Liver (tissue), 9 donors: Measurements from ENCODE around the gene ANKRD44. TPM values are rescaled to one million over a fixed set of nuclear protein-coding genes. Genes with fewer than 3 reads are reported as not detected.

ENCODE experiments used
- DNase-seq: peaks from one replicate; pipeline ENCODE4 v3.0.0-alpha.2; 2017; ENCODE audit warnings: low spot score
- H3K27ac ChIP-seq, 2 donors: one replicate each; pipeline ENCODE4 v1.7.0; 2013; ENCODE audit warnings: inconsistent platforms in 2 of 2, low read length in 2 of 2, control low read depth in 1 of 2, low read depth in 1 of 2, mild to moderate bottlenecking in 1 of 2
- H3K27me3 ChIP-seq, 4 donors: one replicate each; pipeline versions ENCODE4 v1.6.1 to v1.7.0; 2013; ENCODE audit warnings: low read length in 3 of 4, inconsistent platforms in 1 of 4, mild to moderate bottlenecking in 1 of 4, moderate library complexity in 1 of 4; ENCODE audit not compliant: control insufficient read depth in 4 of 4, insufficient read depth in 4 of 4
- H3K36me3 ChIP-seq, 4 donors: one replicate each; pipeline versions ENCODE4 v1.6.1 to v1.7.0; 2013; ENCODE audit warnings: low read length in 3 of 4, mild to moderate bottlenecking in 3 of 4, low read depth in 1 of 4, moderate library complexity in 1 of 4; ENCODE audit not compliant: control insufficient read depth in 4 of 4, insufficient read depth in 3 of 4
- H3K4me1 ChIP-seq, 4 donors: one replicate each; pipeline versions ENCODE4 v1.6.1 to v1.7.0; 2013; ENCODE audit warnings: low read length in 3 of 4, mild to moderate bottlenecking in 3 of 4, moderate library complexity in 1 of 4; ENCODE audit not compliant: control insufficient read depth in 4 of 4, insufficient read depth in 4 of 4
- H3K4me3 ChIP-seq, 3 donors: one replicate each; pipeline versions ENCODE4 v1.6.1 to v1.7.0; 2013; ENCODE audit warnings: low read length in 3 of 3, control low read depth in 1 of 3, low read depth in 1 of 3, mild to moderate bottlenecking in 1 of 3
- H3K9ac ChIP-seq, 2 donors: one replicate each; pipeline ENCODE4 v1.7.0; 2013; ENCODE audit warnings: low read length in 2 of 2, mild to moderate bottlenecking in 2 of 2, moderate library complexity in 2 of 2, control low read depth in 1 of 2, low read depth in 1 of 2
- H3K9me3 ChIP-seq, 4 donors: one replicate each; pipeline versions ENCODE4 v1.6.1 to v1.7.0; 2013; ENCODE audit warnings: low read length in 3 of 4; ENCODE audit not compliant: control insufficient read depth in 4 of 4
- EGR1 ChIP-seq, 2 donors: IDR thresholded peaks; 2 replicates each; pipeline ENCODE4 v1.6.1; 2016 to 2018; ENCODE audit warnings: antibody characterized with exemption in 2 of 2, low read depth in 2 of 2
- FOXA1 ChIP-seq: IDR thresholded peaks from 2 replicates; pipeline ENCODE4 v1.6.1; 2016; ENCODE audit warnings: antibody characterized with exemption
- FOXA2 ChIP-seq: IDR thresholded peaks from 2 replicates; pipeline ENCODE4 v1.6.1; 2016; ENCODE audit warnings: antibody characterized with exemption
- GABPA ChIP-seq, 2 donors: IDR thresholded peaks in 1 of 2; conservative IDR thresholded peaks in 1 of 2; 2 replicates each; pipeline ENCODE4 v1.6.1; 2016; ENCODE audit warnings: antibody characterized with exemption in 2 of 2, mild to moderate bottlenecking in 1 of 2, moderate library complexity in 1 of 2
- HNF4A ChIP-seq, 2 donors: conservative IDR thresholded peaks; 2 replicates each; pipeline ENCODE4 v1.6.1; 2016; ENCODE audit warnings: antibody characterized with exemption in 2 of 2, mild to moderate bottlenecking in 2 of 2
- HNF4G ChIP-seq: IDR thresholded peaks from 2 replicates; pipeline ENCODE4 v1.6.1; 2016; ENCODE audit warnings: antibody characterized with exemption
- JUND ChIP-seq, 2 donors: IDR thresholded peaks; 2 replicates each; pipeline ENCODE4 v1.6.1; 2016; ENCODE audit warnings: antibody characterized with exemption in 2 of 2
- NR2F2 ChIP-seq: IDR thresholded peaks from 2 replicates; pipeline ENCODE4 v1.6.1; 2016; ENCODE audit warnings: antibody characterized with exemption
- RAD21 ChIP-seq, 2 donors: IDR thresholded peaks; 2 replicates each; pipeline ENCODE4 v1.6.1; 2016; ENCODE audit warnings: antibody characterized with exemption in 2 of 2, mild to moderate bottlenecking in 2 of 2
- RXRA ChIP-seq, 2 donors: IDR thresholded peaks; 2 replicates each; pipeline ENCODE4 v1.6.1; 2017 to 2018; ENCODE audit warnings: antibody characterized with exemption in 2 of 2, mild to moderate bottlenecking in 1 of 2
- SP1 ChIP-seq: IDR thresholded peaks from 2 replicates; pipeline ENCODE4 v1.6.1; 2018; ENCODE audit warnings: antibody characterized with exemption, mild to moderate bottlenecking
- TAF1 ChIP-seq: conservative IDR thresholded peaks from 2 replicates; pipeline ENCODE4 v1.6.1; 2016; ENCODE audit warnings: antibody characterized with exemption, mild to moderate bottlenecking
- YY1 ChIP-seq: IDR thresholded peaks from 2 replicates; pipeline ENCODE4 v1.6.1; 2016; ENCODE audit warnings: antibody characterized with exemption, mild to moderate bottlenecking
- WGBS: extraction: QIAGEN DNeasy Blood & Tissue Kit; methylation state at CpG from one replicate; pipeline ENCODE4 v1.1.7; 2013; 5-methylcytosine and 5-hydroxymethylcytosine counted together
- polyA plus RNA-seq, 2 donors: library from polyadenylated mRNA; stranded (reverse) in 1 of 2; unstranded in 1 of 2; fragments of 200-250 nt in 1 of 2; fragments of >200 nt in 1 of 2; fragmentation: Nextera tagmentation in 1 of 2; extraction: Ambion mirVana in 1 of 2; gene quantifications; one replicate each; pipeline versions ENCODE4 v1.2.1 to v1.2.3, GENCODE V29; 2013 to 2015
- total RNA-seq, 2 donors: library from RNA; depleted of rRNA; stranded (reverse); fragments of >200 nt; gene quantifications; one replicate each; pipeline ENCODE4 v1.2.3, GENCODE V29; 2014
- TF ChIP-seq, protein P1 (sequence below): IDR thresholded peaks from 2 replicates; pipeline ENCODE4 v1.6.1; 2016; ENCODE audit warnings: antibody characterized with exemption
- TF ChIP-seq, protein P2 (sequence below): IDR thresholded peaks from 2 replicates; pipeline ENCODE4 v1.6.1; 2016; ENCODE audit warnings: antibody characterized with exemption, mild to moderate bottlenecking
- TF ChIP-seq, protein P3 (sequence below): IDR thresholded peaks from 2 replicates; pipeline ENCODE4 v1.6.1; 2016; ENCODE audit warnings: antibody characterized with exemption
- TF ChIP-seq, protein P4 (sequence below): fragments of 150-350 bp; IDR thresholded peaks from 2 replicates; pipeline ENCODE4 v1.5.1; 2017; ENCODE audit warnings: improper control_type of control experiment, low read depth, low read length; ENCODE audit not compliant: missing input control
- TF ChIP-seq, protein P5 (sequence below): IDR thresholded peaks from 2 replicates; pipeline ENCODE4 v1.6.1; 2016; ENCODE audit warnings: antibody characterized with exemption
- donor health status: healthy.
- donor health status: healthy.
- donor health status: healthy.
- donor health status: healthy.
- donor health status: healthy.

Gene ANKRD44
- total and polyA plus RNA-seq, 4 donors, result 3.8 to 18.2 (median 6.8) TPM

DNA sequence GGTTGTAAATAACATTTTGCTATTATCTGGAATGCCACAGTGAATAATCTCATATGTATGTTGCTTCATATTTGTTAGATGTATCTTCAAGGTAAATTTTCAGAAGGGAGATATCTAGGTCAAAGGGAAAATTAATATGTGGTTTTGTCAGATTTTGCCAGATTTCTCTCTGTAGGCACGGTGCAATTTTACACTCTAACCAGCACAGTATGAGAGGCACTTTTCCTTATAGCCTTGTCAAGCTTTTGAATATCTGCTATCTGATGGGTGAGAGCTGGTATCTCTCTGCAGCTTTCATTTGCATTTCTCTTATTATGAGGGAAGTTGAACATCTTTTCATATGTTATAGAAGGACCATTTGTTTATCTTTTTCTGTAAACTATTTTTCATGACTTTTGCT lies 208.3 kb downstream of the ANKRD44 start:
- 85% methylated on average over 1 of the region's 1 CpG for WGBS
- no peak for DNase-seq
- H3K27ac ChIP-seq, result no peak overlapping the region
- no peaks in the 10 kb centered on the region for H3K9me3 ChIP-seq
- TF ChIP-seq, protein P1, sequence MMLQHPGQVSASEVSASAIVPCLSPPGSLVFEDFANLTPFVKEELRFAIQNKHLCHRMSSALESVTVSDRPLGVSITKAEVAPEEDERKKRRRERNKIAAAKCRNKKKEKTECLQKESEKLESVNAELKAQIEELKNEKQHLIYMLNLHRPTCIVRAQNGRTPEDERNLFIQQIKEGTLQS, result no peak
- no peak for TF ChIP-seq FOXA1
- TF ChIP-seq NR2F2, result no peak
- no peak for TF ChIP-seq RAD21 (IDR thresholded peaks at IDR 0.05)
- no peak for TF ChIP-seq HNF4A (conservative IDR thresholded peaks at IDR 0.05)
- TF ChIP-seq, protein P2, sequence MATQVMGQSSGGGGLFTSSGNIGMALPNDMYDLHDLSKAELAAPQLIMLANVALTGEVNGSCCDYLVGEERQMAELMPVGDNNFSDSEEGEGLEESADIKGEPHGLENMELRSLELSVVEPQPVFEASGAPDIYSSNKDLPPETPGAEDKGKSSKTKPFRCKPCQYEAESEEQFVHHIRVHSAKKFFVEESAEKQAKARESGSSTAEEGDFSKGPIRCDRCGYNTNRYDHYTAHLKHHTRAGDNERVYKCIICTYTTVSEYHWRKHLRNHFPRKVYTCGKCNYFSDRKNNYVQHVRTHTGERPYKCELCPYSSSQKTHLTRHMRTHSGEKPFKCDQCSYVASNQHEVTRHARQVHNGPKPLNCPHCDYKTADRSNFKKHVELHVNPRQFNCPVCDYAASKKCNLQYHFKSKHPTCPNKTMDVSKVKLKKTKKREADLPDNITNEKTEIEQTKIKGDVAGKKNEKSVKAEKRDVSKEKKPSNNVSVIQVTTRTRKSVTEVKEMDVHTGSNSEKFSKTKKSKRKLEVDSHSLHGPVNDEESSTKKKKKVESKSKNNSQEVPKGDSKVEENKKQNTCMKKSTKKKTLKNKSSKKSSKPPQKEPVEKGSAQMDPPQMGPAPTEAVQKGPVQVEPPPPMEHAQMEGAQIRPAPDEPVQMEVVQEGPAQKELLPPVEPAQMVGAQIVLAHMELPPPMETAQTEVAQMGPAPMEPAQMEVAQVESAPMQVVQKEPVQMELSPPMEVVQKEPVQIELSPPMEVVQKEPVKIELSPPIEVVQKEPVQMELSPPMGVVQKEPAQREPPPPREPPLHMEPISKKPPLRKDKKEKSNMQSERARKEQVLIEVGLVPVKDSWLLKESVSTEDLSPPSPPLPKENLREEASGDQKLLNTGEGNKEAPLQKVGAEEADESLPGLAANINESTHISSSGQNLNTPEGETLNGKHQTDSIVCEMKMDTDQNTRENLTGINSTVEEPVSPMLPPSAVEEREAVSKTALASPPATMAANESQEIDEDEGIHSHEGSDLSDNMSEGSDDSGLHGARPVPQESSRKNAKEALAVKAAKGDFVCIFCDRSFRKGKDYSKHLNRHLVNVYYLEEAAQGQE, result no peak
- TF ChIP-seq SP1, result no peak
- TF ChIP-seq, protein P3, sequence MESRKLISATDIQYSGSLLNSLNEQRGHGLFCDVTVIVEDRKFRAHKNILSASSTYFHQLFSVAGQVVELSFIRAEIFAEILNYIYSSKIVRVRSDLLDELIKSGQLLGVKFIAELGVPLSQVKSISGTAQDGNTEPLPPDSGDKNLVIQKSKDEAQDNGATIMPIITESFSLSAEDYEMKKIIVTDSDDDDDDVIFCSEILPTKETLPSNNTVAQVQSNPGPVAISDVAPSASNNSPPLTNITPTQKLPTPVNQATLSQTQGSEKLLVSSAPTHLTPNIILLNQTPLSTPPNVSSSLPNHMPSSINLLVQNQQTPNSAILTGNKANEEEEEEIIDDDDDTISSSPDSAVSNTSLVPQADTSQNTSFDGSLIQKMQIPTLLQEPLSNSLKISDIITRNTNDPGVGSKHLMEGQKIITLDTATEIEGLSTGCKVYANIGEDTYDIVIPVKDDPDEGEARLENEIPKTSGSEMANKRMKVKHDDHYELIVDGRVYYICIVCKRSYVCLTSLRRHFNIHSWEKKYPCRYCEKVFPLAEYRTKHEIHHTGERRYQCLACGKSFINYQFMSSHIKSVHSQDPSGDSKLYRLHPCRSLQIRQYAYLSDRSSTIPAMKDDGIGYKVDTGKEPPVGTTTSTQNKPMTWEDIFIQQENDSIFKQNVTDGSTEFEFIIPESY, result no peak
- TF ChIP-seq, protein P4, sequence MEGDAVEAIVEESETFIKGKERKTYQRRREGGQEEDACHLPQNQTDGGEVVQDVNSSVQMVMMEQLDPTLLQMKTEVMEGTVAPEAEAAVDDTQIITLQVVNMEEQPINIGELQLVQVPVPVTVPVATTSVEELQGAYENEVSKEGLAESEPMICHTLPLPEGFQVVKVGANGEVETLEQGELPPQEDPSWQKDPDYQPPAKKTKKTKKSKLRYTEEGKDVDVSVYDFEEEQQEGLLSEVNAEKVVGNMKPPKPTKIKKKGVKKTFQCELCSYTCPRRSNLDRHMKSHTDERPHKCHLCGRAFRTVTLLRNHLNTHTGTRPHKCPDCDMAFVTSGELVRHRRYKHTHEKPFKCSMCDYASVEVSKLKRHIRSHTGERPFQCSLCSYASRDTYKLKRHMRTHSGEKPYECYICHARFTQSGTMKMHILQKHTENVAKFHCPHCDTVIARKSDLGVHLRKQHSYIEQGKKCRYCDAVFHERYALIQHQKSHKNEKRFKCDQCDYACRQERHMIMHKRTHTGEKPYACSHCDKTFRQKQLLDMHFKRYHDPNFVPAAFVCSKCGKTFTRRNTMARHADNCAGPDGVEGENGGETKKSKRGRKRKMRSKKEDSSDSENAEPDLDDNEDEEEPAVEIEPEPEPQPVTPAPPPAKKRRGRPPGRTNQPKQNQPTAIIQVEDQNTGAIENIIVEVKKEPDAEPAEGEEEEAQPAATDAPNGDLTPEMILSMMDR, result no peak
- TF ChIP-seq, protein P5, sequence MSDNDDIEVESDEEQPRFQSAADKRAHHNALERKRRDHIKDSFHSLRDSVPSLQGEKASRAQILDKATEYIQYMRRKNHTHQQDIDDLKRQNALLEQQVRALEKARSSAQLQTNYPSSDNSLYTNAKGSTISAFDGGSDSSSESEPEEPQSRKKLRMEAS, result no peak
- no peak for TF ChIP-seq YY1
- TF ChIP-seq GABPA (IDR thresholded peaks at IDR 0.05 in 1 of 2, conservative IDR thresholded peaks at IDR 0.05 in 1 of 2), result no peak
- no peak for TF ChIP-seq RXRA (IDR thresholded peaks at IDR 0.05)
- no peak for TF ChIP-seq HNF4G
- TF ChIP-seq JUND (IDR thresholded peaks at IDR 0.05), result no peak
- TF ChIP-seq EGR1 (IDR thresholded peaks at IDR 0.05; ENCODE audit: low read depth in 2 of 2), result no peak
- TF ChIP-seq FOXA2, result no peak
- no peak for TF ChIP-seq TAF1
- H3K9ac ChIP-seq, result no peak overlapping the region
- H3K4me1 ChIP-seq, result peaks cover 0 to 5% (median 5%) of the 10 kb centered on the region in 4 donors
- H3K27me3 ChIP-seq, result no peaks in the 10 kb centered on the region
- H3K36me3 ChIP-seq, result peaks cover 0 to 2% (median 1%) of the 10 kb centered on the region in 4 donors
- no peak overlapping the region for H3K4me3 ChIP-seq
